TTC549 (cell line): Measurements from ENCODE around the gene PCDH9.

Experiments used
- FAIRE-seq: peaks from 2 replicates; lab custom pipeline; 2012; peaks lifted over from hg19 to GRCh38; lab: Jason Lieb, UNC

PCDH9 gene, protein sequence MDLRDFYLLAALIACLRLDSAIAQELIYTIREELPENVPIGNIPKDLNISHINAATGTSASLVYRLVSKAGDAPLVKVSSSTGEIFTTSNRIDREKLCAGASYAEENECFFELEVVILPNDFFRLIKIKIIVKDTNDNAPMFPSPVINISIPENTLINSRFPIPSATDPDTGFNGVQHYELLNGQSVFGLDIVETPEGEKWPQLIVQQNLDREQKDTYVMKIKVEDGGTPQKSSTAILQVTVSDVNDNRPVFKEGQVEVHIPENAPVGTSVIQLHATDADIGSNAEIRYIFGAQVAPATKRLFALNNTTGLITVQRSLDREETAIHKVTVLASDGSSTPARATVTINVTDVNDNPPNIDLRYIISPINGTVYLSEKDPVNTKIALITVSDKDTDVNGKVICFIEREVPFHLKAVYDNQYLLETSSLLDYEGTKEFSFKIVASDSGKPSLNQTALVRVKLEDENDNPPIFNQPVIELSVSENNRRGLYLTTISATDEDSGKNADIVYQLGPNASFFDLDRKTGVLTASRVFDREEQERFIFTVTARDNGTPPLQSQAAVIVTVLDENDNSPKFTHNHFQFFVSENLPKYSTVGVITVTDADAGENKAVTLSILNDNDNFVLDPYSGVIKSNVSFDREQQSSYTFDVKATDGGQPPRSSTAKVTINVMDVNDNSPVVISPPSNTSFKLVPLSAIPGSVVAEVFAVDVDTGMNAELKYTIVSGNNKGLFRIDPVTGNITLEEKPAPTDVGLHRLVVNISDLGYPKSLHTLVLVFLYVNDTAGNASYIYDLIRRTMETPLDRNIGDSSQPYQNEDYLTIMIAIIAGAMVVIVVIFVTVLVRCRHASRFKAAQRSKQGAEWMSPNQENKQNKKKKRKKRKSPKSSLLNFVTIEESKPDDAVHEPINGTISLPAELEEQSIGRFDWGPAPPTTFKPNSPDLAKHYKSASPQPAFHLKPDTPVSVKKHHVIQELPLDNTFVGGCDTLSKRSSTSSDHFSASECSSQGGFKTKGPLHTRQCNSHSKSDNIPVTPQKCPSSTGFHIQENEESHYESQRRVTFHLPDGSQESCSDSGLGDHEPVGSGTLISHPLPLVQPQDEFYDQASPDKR (N-terminal part only)

DNA sequence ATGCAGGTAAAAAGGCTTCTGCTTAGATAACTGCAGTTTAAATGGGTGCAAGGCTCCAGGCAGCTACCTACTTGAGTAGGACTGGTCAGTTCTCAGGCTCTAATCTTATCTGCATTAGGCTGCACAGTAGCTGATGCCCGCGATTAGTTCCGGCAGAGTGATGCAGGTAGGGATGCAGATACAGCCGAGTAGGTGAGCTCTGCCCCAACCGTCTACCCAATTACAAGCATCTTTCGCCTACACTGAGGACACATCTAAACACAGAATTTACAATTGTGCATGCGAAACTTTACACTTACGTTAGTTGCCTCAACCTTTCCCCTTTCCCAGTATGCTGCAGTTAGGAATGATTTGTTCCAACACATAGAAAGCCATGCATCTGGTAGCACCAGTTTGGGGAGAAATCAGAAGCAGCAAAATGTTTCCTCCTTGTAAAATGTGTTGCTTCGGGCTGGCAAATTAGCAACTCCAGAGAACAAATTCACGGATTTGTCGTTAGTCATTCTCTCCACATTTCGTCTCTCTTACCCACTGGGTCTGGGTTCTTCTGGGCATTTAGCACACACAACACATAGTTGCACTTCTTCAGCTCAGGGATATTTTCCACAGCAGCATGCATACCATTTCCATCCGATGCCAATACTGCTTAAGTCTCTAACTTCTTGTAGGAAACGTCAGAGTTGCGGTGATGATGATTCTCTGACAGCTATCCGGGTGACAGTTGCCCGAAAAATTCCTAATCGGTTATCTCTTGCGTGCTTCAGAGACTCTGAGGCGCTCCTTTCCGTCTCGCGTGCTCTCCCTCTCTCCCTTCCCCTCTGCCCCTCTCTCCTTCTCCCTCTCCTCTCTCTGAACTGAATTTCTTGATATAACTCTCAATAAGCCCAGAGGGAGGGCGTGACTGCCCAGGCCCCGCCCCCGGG lies at the start of gene PCDH9:
PCDH9 (minus strand) TSS at position 856 of the 923 bp plus-strand sequence. CDS start 1,896 bp downstream, outside the sequence.
- FAIRE-seq: no peak

DNA sequence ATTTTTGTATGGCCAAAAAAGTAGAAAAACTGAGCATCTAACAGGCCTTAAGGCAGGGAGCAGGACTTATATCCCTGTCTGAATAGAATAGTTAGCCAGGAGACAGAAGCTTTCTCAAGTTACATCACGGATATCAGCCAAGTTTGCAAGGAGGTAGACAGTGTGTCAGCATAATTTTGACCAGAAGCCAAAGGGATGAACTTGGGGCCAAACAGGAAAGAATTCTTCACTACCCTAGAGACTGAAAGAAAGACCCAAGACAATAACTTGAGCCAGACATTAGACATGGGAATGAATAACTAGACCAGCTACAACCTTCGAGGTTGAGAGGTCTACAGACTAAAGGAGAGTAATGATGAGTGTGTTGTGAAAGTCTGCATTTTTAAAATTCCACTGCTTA lies 48.1 kb upstream of the PCDH9 start:
- FAIRE-seq: no peak

DNA sequence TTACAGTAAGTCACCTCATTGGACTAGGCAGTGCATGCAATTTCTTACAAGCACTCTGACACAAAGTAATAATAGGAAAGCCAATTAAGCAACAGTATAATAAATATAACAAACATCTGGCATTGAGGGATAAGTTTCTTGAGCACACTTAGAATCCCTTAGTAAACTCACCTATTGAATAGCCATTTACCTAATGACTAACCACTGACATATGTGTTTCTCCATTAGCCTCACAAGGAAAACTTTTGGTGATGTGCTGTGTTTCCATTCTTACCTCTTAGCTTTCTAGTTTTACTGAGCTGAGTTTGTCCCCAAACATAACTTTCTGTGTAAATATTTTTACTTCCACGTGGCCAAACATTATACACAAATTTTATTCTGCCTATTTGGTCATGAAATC lies 47.4 kb upstream of the PCDH9 start:
- no peak for FAIRE-seq

GRCh38 chr13:67275351-67275960 lies 45.3 kb upstream of the PCDH9 start:
- no peak for FAIRE-seq

GRCh38 chr13:67273001-67273400 lies 42.9 kb upstream of the PCDH9 start:
- FAIRE-seq: no peak

DNA sequence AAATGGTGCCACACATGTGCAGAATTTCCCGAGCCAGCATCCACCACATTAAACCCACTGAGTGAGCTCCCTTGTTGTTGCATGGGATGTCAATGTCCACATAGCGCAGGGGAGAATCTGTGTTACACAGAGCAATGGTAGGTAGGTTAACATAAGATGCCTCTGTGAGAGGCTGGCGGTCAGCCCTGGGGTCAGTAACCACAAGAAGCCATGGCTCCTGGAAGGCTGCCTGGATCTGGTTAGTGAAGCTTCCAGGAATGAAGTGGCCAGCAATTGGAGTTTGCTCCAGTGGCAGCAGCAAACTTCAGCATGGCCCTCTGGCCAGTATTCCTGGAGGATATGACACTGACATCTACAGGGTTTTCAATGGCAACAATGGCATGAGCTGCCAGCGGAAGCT lies 37.0 kb upstream of the PCDH9 start:
- FAIRE-seq: no peak

DNA sequence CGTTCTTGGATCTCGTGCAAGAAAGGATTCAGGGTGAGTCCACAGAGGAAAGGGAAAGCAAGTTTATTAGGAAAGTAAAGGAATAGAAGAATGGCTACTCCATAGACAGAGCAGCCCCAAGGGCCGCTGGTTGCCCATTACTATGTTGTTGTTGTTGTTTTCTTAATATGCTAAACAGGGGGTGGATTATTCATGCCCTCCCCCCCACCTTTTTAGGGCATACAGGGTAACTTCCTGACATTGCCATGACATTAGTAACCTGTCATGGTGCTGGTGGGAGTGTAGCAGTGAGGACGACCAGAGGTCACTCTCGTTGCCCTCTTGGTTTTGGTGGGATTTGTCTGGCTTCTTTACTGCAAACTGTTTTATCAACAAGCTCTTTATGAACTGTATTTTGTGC lies 29.1 kb upstream of the PCDH9 start:
- FAIRE-seq: no peak

GRCh38 chr13:67258482-67258881 lies 28.3 kb upstream of the PCDH9 start:
- FAIRE-seq: no peak

DNA sequence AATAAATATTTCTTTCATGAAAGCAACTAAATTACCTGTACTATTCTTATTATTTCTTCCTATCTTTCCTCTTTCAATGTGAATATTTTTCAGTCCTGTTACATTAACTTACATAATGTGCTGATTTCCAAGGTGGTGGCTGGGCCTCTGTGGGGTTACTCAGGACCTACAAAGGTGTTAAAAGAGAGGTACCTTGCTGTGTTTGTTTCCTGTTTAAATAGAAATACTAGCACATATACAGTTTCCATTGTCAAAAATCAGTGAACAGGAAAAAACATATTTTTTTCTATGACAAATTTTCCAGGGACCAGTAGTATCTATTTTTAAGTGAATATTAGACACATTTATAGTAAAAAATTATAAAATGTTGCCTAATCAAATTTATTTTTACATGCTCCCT lies 8.7 kb upstream of the PCDH9 start:
- FAIRE-seq: no peak

DNA sequence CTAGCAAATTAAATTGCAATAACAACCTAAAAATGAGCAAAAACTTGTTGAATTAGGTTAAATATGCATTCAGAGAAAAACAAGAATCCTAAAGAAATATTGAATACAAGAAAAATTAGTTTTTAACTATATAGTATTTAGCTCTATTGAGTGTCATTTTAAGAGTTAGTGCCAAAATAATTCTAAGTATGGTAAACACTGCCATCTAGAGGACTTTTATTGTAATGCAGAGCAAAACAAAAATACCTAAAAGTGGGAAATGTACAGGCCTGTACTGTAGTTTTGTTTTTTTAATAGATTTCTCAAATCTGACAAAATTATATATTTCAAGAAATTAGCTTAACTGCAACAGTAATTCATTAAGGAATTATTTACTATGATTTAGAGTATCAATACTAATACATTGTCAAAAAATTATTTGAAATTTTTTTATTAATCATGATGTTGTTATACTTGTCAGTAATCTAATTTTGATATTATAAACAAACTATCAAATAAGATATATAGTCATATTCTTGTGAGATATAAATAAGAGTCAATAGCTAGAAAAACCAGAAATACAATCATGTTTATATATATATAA lies 8.2 kb upstream of the PCDH9 start:
- FAIRE-seq: peak; percentile 97

DNA sequence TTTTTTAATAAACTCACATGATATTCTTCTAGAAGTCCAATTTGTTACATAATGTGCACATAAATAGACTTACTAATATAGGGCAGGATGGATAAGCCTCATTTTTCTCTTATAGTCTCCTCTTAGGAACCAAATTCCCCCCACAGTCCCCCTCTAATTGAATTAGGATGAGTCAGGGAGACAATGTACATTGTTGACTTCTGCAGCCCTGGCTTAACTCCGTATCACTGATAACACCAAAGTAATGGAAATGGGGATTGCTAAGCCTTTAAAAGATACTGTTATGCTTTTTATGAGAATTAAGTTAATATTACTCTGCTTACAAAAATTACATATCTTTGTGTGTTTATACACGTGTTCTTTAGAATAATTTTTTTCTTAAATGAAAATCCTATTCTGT lies 5.1 kb upstream of the PCDH9 start:
- no peak for FAIRE-seq

DNA sequence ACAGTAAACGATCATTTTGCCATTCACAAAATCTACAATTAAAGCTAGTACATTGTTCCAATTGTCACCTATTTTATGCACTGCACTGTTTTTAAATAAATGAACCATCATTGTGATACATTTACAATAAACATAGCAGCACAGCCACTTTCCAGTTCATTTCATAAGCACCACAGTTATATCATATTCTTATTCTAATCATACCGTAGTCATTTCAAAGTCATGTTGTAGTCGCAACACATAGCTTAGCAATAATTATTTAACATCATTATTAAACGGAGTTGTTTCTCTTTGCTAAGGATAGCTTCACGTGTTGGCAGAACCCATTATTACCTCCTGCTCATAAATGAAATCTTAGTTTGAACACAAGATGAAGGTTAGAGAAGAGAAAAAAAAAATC lies 2.2 kb upstream of the PCDH9 start:
- no peak for FAIRE-seq

DNA sequence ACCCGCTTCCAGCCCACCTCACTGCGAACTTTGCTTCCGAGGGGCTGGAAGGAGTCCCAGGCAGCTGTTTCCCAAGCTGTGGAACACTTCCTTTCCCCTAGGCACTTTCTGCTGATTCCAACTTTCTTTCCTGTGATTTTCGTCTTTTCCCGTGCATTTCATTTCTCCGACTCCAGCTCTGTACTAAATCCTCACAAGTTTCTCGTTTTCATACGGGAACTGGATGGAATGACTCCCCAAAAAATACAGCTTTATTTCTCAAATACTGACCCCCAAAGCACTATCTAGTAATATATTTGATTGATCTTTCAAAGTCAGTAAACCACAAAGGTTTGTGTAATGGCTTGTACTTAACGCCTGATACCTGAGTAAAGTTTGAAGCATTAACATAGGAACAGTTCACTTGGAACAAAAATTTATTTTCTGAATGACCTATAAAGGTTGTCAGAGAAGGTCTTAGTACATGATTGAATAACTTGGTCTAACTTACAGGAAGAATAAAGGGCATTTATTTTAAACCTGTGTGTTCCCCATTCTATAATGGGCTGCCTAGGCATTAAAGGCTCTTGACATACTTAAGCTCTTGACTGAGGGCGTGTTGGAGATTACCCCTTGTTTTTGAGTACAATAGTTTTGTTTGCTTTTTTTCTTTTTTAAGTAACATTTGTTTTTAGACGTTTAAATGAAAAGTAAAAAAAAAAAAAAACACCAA lies 1.3 kb upstream of the PCDH9 start:
- no peak for FAIRE-seq

DNA sequence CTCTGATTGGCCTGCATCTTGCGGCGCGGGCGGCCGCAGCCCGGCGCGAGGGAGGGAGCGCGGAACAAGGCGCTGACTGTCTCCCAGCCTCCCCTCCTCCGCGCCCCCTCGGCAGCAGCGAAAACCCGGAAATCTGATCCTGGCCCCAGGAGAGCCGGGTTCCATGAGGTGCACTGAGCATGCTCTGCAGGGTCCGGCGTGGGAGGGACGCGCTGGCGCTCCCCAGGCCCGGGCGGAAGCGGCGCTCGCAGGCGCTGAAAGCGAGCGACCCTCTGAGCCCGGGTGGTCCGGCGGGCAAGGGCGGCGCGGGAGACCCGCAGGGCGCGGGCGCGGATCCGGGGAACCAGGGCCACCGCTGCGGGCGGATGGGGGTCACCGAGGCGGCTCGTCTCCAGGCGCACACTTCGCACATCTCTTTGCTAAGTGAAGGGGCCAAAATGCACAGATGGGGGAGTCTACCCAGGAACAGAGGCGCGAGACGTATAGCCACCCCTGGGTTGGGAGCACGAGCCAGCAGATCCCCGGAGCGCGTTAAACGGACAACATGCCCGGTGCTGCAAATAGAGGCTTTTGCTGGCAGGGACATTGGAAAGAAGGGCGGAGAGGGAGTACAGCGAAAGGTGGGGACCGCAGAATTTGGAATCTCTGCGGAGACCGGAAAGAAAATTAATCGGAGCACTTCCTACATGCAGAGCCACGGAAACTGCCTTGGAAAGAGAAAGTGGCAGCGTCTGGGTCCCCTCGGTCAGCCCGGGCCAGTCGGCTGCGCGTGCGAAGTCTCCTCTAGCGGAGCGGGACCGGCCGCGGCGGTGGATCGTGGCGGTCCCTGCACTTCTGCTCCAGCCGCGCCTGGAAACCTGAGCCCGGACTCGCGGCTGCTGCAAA lies 510 bp upstream of the PCDH9 start:
- no peak for FAIRE-seq

DNA sequence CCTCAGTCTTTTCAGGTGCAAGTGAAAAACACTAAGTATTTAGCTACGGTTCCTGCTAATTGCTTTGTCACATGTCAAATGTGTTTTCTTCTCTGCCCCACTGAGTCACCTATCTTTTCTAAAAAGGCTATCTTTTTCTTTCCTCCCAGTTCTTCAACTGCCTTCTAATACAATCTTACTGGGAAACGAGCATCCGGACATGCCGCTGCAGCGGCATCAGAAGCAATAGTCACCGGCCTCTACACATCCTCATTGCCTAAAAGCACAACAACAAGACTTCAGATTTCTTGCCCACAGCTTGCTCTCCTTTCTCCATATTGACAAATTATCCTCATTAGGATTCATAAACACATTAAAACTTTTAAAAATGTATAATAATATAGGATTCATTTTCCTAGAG lies 1.2 kb downstream of the PCDH9 start:
- FAIRE-seq: no peak

GRCh38 chr13:67228031-67228430 lies 2.1 kb downstream of the PCDH9 start:
- FAIRE-seq: no peak

- FAIRE-seq: no peak
Observed at GRCh38 chr13:67227131-67227983, 2.8 kb downstream of the PCDH9 start.

DNA sequence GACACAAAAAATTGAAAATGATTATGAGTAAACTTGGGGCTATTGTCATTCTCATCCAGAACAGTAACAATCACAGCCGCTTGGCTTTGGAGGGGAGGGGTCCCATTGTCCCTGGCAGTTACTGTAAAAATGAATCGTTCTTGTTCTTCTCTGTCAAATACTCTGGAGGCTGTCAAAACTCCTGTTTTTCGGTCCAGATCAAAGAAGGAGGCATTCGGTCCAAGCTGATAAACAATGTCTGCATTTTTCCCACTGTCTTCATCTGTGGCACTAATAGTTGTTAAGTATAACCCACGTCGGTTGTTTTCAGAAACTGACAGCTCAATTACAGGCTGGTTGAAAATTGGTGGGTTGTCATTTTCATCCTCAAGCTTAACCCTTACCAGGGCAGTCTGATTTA lies 3.4 kb downstream of the PCDH9 start:
- FAIRE-seq: no peak
